ENCODE measurements around the gene ADAP1. TPM values are rescaled to one million over a fixed set of nuclear protein-coding genes. Genes with fewer than 3 reads are reported as not detected.
"Not testable (repeated sequence)": the region's sequence is repeated elsewhere in the genome, so short reads cannot be mapped to it uniquely, and the experiment has no call there.

The ADAP1 gene
- polyA plus RNA-seq, 3 donors = 49.1 to 117 (median 72.2) TPM

DNA sequence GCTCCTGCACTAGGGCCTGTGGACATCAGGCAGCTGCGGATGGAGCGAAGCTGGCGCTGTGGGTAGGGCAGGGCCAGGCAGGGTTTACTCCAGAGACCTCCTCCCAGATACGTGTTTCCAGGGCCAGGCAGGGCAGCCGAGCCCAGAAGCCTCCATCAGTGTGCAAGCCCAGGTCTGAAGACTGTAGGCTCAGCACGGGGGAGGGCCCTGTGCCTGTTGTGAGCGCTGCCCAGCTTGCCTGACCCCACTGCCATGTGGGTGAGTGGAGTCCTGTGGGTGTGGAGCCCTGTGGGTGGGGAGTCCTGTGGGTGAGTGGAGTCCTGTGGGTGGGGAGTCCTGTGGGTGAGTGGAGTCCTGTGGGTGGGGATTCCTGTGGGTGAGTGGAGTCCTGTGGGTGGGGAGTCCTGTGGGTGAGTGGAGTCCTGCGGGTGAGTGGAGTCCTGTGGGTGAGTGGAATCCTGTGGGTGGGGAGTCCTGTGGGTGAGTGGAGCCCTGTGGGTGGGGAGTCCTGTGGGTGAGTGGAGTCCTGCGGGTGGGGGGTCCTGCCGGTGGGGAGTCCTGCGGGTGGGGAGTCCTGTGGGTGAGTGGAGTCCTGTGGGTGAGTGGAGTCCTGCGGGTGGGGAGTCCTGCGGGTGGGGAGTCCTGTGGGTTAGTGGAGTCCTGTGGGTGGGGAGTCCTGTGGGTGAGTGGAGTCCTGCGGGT, 46.7 kb upstream of the ADAP1 start:
- H3K9me3 Mint-ChIP-seq; H3K9ac ChIP-seq (ENCODE audit: insufficient read depth, low read length, poor library complexity, severe bottlenecking): not testable (repeated sequence)

DNA sequence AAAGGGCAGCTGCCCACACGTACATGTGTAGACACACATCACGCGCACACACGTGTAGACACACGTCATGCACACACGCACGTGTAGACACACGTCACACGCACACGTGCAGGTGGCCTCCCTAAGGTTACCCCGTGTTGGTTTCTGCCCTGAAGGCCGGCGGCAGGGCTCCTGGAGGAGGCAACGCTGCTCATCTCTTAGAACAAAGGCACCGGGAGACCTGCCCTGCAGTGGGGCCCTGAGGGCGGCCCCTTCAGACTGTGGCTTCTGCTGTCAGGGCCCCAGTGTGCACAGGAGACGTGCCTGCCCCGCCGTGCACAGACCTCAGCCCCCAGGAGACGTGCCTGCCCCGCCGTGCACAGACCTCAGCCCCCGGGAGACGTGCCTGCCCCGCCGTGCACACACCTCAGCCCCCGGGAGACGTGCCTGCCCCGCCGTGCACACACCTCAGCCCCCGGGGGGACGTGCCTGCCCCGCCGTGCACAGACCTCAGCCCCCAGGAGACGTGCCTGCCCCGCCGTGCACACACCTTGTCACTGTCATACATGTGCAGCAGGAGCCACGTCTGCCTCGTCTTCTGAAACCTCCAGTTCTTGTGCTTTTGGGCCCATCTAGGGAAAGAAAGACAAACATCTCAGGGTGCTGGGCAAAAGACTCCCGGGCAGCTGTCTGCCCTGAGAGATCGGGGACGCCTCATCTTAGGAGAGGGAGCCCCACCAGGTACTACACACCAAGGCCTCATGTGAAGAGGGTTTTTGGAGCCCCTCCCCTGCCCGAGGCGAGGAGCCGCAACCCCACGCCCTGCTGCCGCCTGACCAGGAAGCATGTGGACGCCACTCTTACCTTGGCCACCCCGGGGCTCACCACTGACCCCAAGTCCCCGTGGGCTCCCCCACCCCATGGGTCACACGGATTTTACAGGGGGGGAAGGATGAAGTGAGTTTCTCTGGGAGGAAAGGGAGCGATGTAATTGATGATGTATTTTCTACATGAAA, 45.8 kb upstream of the ADAP1 start:
- H3K36me3 ChIP-seq (replicated peaks in 1 of 2; ENCODE audit: control insufficient read depth in 1 of 2, insufficient read depth in 2 of 2, low read length in 2 of 2) = peaks cover 3 to 8% of the 10 kb centered on the region in 2 donors
- H3K79me2 ChIP-seq (ENCODE audit: insufficient read depth, low read length) = no peaks in the 10 kb centered on the region
- Mint-ChIP-seq H3K36me3 (peaks cover 7 to 28% of the 10 kb centered on the region in 2 donors), H3K27me3 (ENCODE audit: low read depth in 3 of 3) (peaks cover 0 to 2% (median 2%) of the 10 kb centered on the region in 3 donors), H3K9me3 (no peaks in the 10 kb centered on the region), H3K27ac (peak overlapping the region in 1 of 7 donors; percentile 61), H3K4me3 (no peak overlapping the region), H3K4me1 (peaks cover 5% of the 10 kb centered on the region)
- no peak for DNase-seq
- intact Hi-C loops (cut with micrococcal nuclease) = no loop called here
- no peaks in the 10 kb centered on the region for H3K9me3 ChIP-seq (replicated peaks in 1 of 2; ENCODE audit: control insufficient read depth in 1 of 2, insufficient read depth in 1 of 2, low read length in 2 of 2)
- TF ChIP-seq, protein P1, sequence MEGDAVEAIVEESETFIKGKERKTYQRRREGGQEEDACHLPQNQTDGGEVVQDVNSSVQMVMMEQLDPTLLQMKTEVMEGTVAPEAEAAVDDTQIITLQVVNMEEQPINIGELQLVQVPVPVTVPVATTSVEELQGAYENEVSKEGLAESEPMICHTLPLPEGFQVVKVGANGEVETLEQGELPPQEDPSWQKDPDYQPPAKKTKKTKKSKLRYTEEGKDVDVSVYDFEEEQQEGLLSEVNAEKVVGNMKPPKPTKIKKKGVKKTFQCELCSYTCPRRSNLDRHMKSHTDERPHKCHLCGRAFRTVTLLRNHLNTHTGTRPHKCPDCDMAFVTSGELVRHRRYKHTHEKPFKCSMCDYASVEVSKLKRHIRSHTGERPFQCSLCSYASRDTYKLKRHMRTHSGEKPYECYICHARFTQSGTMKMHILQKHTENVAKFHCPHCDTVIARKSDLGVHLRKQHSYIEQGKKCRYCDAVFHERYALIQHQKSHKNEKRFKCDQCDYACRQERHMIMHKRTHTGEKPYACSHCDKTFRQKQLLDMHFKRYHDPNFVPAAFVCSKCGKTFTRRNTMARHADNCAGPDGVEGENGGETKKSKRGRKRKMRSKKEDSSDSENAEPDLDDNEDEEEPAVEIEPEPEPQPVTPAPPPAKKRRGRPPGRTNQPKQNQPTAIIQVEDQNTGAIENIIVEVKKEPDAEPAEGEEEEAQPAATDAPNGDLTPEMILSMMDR (IDR thresholded peaks at IDR 0.05) = no peak
- H3K4me2 ChIP-seq (replicated peaks; ENCODE audit: extremely low read depth, low read length, poor library complexity, severe bottlenecking) = no peak overlapping the region
- H3K9ac ChIP-seq (ENCODE audit: insufficient read depth, low read length, poor library complexity, severe bottlenecking) = no peak overlapping the region
- H3K4me1 ChIP-seq (ENCODE audit: control insufficient read depth in 1 of 2, insufficient read depth in 2 of 2, low read length in 2 of 2) = peaks cover 0 to 7% of the 10 kb centered on the region in 2 donors
- no peaks in the 10 kb centered on the region for H4K20me1 ChIP-seq (ENCODE audit: insufficient read depth, low read length)
- no peak overlapping the region for H2AFZ ChIP-seq (ENCODE audit: insufficient read depth, low read depth, low read length, poor library complexity, severe bottlenecking)
- no peak overlapping the region for H3K4me3 ChIP-seq (replicated peaks in 1 of 3; ENCODE audit: low read depth in 2 of 3, low read length in 3 of 3)
- WGBS (ENCODE audit: insufficient coverage) = 94% methylated on average over 43 of the region's 52 CpGs
- no peaks in the 10 kb centered on the region for H3K27me3 ChIP-seq (ENCODE audit: control insufficient read depth in 2 of 2, insufficient read depth in 2 of 2, low read length in 2 of 2)
- H3K27ac ChIP-seq (ENCODE audit: low read depth in 1 of 2, low read length in 2 of 2) = no peak overlapping the region

More for the DNA sequence above, 46.7 kb upstream of the ADAP1 start:
- H4K20me1 ChIP-seq (ENCODE audit: insufficient read depth, low read length); DNase-seq; H3K27ac Mint-ChIP-seq; intact Hi-C loops (cut with micrococcal nuclease); H3K4me3 Mint-ChIP-seq; H3K4me2 ChIP-seq (replicated peaks; ENCODE audit: extremely low read depth, low read length, poor library complexity, severe bottlenecking); H3K27ac ChIP-seq (ENCODE audit: low read depth in 1 of 2, low read length in 2 of 2); H3K4me1 Mint-ChIP-seq; H3K27me3 ChIP-seq (ENCODE audit: control insufficient read depth in 2 of 2, insufficient read depth in 2 of 2, low read length in 2 of 2); H3K79me2 ChIP-seq (ENCODE audit: insufficient read depth, low read length); H3K9me3 ChIP-seq (replicated peaks in 1 of 2; ENCODE audit: control insufficient read depth in 1 of 2, insufficient read depth in 1 of 2, low read length in 2 of 2); H3K36me3 ChIP-seq (replicated peaks in 1 of 2; ENCODE audit: control insufficient read depth in 1 of 2, insufficient read depth in 2 of 2, low read length in 2 of 2); H2AFZ ChIP-seq (ENCODE audit: insufficient read depth, low read depth, low read length, poor library complexity, severe bottlenecking); H3K27me3 Mint-ChIP-seq (ENCODE audit: low read depth in 3 of 3); H3K4me1 ChIP-seq (ENCODE audit: control insufficient read depth in 1 of 2, insufficient read depth in 2 of 2, low read length in 2 of 2); H3K4me3 ChIP-seq (replicated peaks in 1 of 3; ENCODE audit: low read depth in 2 of 3, low read length in 3 of 3): not testable (repeated sequence)
- peaks cover 11 to 31% of the 10 kb centered on the region in 2 donors for H3K36me3 Mint-ChIP-seq
- WGBS (ENCODE audit: insufficient coverage) = 93% methylated on average over 10 of the region's 14 CpGs
